Heart left ventricle (tissue), 16 donors: ENCODE results near the gene MPPED1. TPM values are rescaled to one million over a fixed set of nuclear protein-coding genes. Genes with fewer than 3 reads are reported as not detected.

ENCODE experiments used
- ATAC-seq, 4 donors: fragments of 200-7000 bp; cut with Tn5 transposase; one replicate each; pipeline ENCODE4 v1.9.1; 2020 to 2022; ENCODE audit warnings: moderate library complexity in 4 of 4, mild to moderate bottlenecking in 3 of 4, moderate number of reproducible peaks in 1 of 4
- DNase-seq, 5 donors: peaks; one replicate each; pipeline ENCODE4 v3.0.0-alpha.2; 2020
- H3K27ac ChIP-seq, 12 donors: fragments of 200-600 bp; sonication (generic) in 4 of 12; one replicate each; pipeline versions ENCODE4 v1.5.0 to v1.8.0; 2016 to 2022; ENCODE audit warnings: mild to moderate bottlenecking in 2 of 12
- H3K27me3 ChIP-seq, 9 donors: fragments of 200-600 bp; sonication (generic) in 2 of 9; one replicate each; pipeline versions ENCODE4 v1.5.1 to v1.8.0; 2016 to 2022; ENCODE audit warnings: mild to moderate bottlenecking in 3 of 9
- H3K36me3 ChIP-seq, 9 donors: fragments of 200-600 bp; sonication (generic) in 2 of 9; one replicate each; pipeline versions ENCODE4 v1.5.0 to v1.8.0; 2018 to 2022; ENCODE audit warnings: mild to moderate bottlenecking in 2 of 9
- H3K4me1 ChIP-seq, 12 donors: fragments of 200-600 bp; sonication (generic) in 4 of 12; one replicate each; pipeline versions ENCODE4 v1.5.0 to v1.8.0; 2016 to 2022; ENCODE audit warnings: mild to moderate bottlenecking in 3 of 12
- H3K4me3 ChIP-seq, 12 donors: fragments of 200-600 bp; sonication (generic) in 4 of 12; one replicate each; pipeline versions ENCODE4 v1.5.0 to v1.8.0; 2017 to 2022; ENCODE audit warnings: mild to moderate bottlenecking in 9 of 12, moderate library complexity in 4 of 12
- H3K9me3 ChIP-seq, 12 donors: fragments of 200-600 bp; sonication (generic) in 4 of 12; one replicate each; pipeline versions ENCODE4 v1.5.0 to v1.8.0; 2016 to 2022; ENCODE audit warnings: mild to moderate bottlenecking in 1 of 12
- POLR2A ChIP-seq, 2 donors: fragments of 450-650 bp; IDR thresholded peaks; one replicate each; pipeline ENCODE4 v1.6.1; 2017; ENCODE audit warnings: antibody characterized with exemption in 2 of 2, mild to moderate bottlenecking in 2 of 2, moderate library complexity in 2 of 2
- WGBS, 4 donors: extraction: QIAGEN DNeasy Blood & Tissue Kit in 2 of 4; methylation state at CpG; one replicate each; pipeline versions ENCODE4 v1.1.5 to v1.1.7; 2013 to 2018; 5-methylcytosine and 5-hydroxymethylcytosine counted together
- intact Hi-C, 10 donors: fragments of 100-400 bp; cut with DNase I; formaldehyde crosslinking; loops; one replicate each; pipeline versions ENCODE4 v1.11.1 to v1.14.2; 2022
- polyA plus RNA-seq, 2 donors: library from polyadenylated mRNA; stranded (reverse); fragments of 200-250 nt; gene quantifications; one replicate each; pipeline ENCODE4 v1.2.3, GENCODE V29; 2013
- total RNA-seq, 9 donors: library from RNA; depleted of rRNA in 2 of 9; stranded (reverse); fragments of >200 nt in 2 of 9; fragmentation: NEBNext Ultra II Directional in 3 of 9; extraction: Animal tissue kit (Norgen Biotek cat#: 25700) in 3 of 9; gene quantifications; one replicate each; pipeline versions ENCODE4 v1.1.0 to v1.2.4, GENCODE V29; 2016 to 2023
- TF ChIP-seq, protein P1 (sequence below), 12 donors: fragments of 200-600 bp; sonication (generic) in 4 of 12; IDR thresholded peaks; one replicate each; pipeline versions ENCODE4 v1.5.0 to v1.8.0; 2018 to 2022; ENCODE audit warnings: antibody characterized with exemption in 12 of 12, mild to moderate bottlenecking in 5 of 12
- donor health status: ischemic (EF 13 %, LVEDD 7.1; RV severe dilation, severe dysfunction).
- donor health status: healthy with polysubstance abuse.
- donor health status: DM: no; HTN: yes; CAD: no.
- donor health status: DM: no; HTN: no; CAD: no.
- donor health status: ischemic (EF 25% LVEDD 6.9; RV normal size, moderate dysfunction).
- donor health status: ischemic (EF 25% LVEDD 5.7; RV mildly dilated, moderate dysfunction).
- donor health status: healthy.
- donor health status: DM: yes; HTN: yes; CAD: no.
- donor health status: ischemic (EF 35%, LVEDD 5.7; RV mildly dilated, moderate dysfunction).
- donor health status: nonischemic (EF 11% LVEDD 7.7; RV severe dilation, severe dysfunction).
- donor health status: DM: yes; HTN: yes; CAD: no.
- donor health status: PGD.
- donor health status: ischemic (EF 29% LVEDD 5.4; RV normal size, mild dysfunction).
- donor health status: nonischemic (EF 23%, LVEDD 6.1; RV moderate dilation, normal function).

The MPPED1 gene
- total and polyA plus RNA-seq, 11 donors, result 0.12 TPM; not detected in 10

DNA sequence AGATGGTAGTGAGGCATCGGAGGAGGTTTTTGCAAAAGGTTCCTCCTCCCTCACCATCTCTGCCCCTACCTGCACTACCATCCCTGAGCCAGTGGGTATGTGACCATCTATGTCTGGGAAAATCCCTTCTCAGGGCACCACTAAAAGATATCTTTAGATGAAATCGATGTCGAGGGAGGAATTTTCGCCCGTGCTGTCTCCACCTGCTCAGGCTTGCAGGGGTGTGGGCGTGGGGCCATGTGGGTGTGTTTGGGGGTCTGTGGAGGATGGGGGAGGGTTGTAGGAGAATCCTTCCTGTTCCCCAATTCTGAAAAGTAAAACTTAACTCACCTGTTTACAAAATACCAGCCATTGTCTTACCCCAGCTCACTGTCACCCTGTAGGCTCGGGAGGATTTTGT is 12.4 kb downstream of the MPPED1 start:
- WGBS, 4 donors, result 72 to 75% (median 73%) methylated on average over 7 of the region's 7 CpGs
- H3K27ac ChIP-seq, result no peak overlapping the region
- no peak overlapping the region for H3K4me3 ChIP-seq
- ATAC-seq (no peak), DNase-seq (no peak)
- no peaks in the 10 kb centered on the region for H3K4me1 ChIP-seq
- H3K36me3 ChIP-seq, result no peaks in the 10 kb centered on the region
- no peaks in the 10 kb centered on the region for H3K9me3 ChIP-seq
- H3K27me3 ChIP-seq, result peaks cover 0 to 68% (median 6%) of the 10 kb centered on the region in 9 donors
- intact Hi-C loops, result no loop called here
- TF ChIP-seq, protein P1, sequence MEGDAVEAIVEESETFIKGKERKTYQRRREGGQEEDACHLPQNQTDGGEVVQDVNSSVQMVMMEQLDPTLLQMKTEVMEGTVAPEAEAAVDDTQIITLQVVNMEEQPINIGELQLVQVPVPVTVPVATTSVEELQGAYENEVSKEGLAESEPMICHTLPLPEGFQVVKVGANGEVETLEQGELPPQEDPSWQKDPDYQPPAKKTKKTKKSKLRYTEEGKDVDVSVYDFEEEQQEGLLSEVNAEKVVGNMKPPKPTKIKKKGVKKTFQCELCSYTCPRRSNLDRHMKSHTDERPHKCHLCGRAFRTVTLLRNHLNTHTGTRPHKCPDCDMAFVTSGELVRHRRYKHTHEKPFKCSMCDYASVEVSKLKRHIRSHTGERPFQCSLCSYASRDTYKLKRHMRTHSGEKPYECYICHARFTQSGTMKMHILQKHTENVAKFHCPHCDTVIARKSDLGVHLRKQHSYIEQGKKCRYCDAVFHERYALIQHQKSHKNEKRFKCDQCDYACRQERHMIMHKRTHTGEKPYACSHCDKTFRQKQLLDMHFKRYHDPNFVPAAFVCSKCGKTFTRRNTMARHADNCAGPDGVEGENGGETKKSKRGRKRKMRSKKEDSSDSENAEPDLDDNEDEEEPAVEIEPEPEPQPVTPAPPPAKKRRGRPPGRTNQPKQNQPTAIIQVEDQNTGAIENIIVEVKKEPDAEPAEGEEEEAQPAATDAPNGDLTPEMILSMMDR (IDR thresholded peaks at IDR 0.05), result no peak
- TF ChIP-seq POLR2A (IDR thresholded peaks at IDR 0.05), result no peak

GRCh38 chr22:43424666-43425630 is 13.1 kb downstream of the MPPED1 start:
- no peaks in the 10 kb centered on the region for H3K36me3 ChIP-seq
- WGBS, 4 donors, result 75 to 85% (median 83%) methylated on average over 25 to 39 of the region's 39 CpGs
- TF ChIP-seq, protein P1 (IDR thresholded peaks at IDR 0.05), result no peak
- H3K4me1 ChIP-seq, result no peaks in the 10 kb centered on the region
- H3K4me3 ChIP-seq, result no peak overlapping the region
- no peaks in the 10 kb centered on the region for H3K9me3 ChIP-seq
- peak in 2 of 5 donors; percentile 9 to 39 for DNase-seq
- H3K27me3 ChIP-seq, result peaks cover 0 to 75% (median 11%) of the 10 kb centered on the region in 9 donors
- intact Hi-C loops, result no loop called here
- no peak overlapping the region for H3K27ac ChIP-seq
- ATAC-seq, result no peak

DNA sequence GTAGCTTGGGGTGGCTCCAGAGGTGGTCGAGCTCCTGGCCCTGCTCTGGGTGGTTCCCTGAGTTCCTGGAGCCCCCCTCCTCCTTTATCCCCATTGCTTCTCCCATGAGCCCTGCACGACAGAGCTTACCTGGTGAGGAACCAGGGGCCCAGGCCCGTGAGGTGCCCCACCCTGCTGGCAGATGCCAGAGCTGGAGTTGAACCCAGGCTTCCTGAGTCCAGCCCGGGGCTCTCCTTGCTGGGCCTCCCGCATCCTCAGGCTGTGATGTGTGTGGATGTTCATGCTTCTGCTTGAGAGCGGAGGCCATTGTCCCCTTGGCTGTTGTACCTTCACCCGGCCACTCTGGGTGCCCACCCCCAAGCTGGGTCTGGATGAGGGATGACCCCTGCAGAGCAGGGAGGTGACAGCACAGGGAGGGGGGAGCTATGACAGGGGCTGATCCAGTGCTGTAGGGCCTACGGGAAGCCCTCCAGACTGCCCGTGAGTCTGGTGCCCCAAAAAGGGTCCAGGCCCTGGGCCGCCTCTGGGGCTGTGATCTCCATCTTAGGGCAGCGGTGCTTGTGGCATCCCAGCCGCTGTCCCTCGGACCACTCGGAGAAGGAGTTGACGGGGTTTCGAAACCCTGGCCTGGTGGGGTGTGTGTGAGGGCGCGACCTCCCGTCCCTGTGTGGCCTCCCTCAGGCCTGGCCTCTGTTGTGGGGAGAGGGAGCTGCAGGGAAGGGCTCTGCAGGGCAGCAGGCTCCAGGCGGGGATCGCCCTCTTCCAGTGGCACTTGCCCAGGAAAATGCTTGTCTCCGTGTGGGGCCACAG is 14.4 kb downstream of the MPPED1 start:
- Histone ChIP-seq H3K36me3 (no peaks in the 10 kb centered on the region), H3K4me3 (no peak overlapping the region), H3K27me3 (peaks cover 0 to 80% (median 17%) of the 10 kb centered on the region in 9 donors), H3K27ac (no peak overlapping the region), H3K4me1 (no peaks in the 10 kb centered on the region), H3K9me3 (no peaks in the 10 kb centered on the region)
- DNase-seq (peak in 2 of 5 donors; percentile 9 to 52), ATAC-seq (no peak)
- WGBS, 4 donors, result 75 to 86% (median 84%) methylated on average over 16 to 22 of the region's 22 CpGs
- intact Hi-C loops, result no loop called here
- TF ChIP-seq, protein P1 (IDR thresholded peaks at IDR 0.05), result no peak
- TF ChIP-seq POLR2A (IDR thresholded peaks at IDR 0.05), result no peak

GRCh38 chr22:43426816-43427215 is 15.0 kb downstream of the MPPED1 start:
- TF ChIP-seq, protein P1 (IDR thresholded peaks at IDR 0.05), result no peak
- no peak for TF ChIP-seq POLR2A (IDR thresholded peaks at IDR 0.05)
- intact Hi-C loops, result no loop called here
- Histone ChIP-seq H3K9me3 (no peaks in the 10 kb centered on the region), H3K4me3 (no peak overlapping the region), H3K27ac (no peak overlapping the region), H3K4me1 (no peaks in the 10 kb centered on the region), H3K27me3 (peaks cover 0 to 80% (median 17%) of the 10 kb centered on the region in 9 donors), H3K36me3 (no peaks in the 10 kb centered on the region)
- WGBS, 4 donors, result 52 to 61% (median 54%) methylated on average over 7 of the region's 7 CpGs
- peak in 1 of 5 donors; percentile 34 for DNase-seq
- ATAC-seq, result no peak
